GM13976 (cell line): Measurements from ENCODE around the gene MARCHF2.
A peak's percentile ranks its signal among the peaks of the same experiment; 100 is the strongest.

Experiments used
- DNase-seq: peaks from one replicate; pipeline ENCODE4 v3.0.0; 2012; ENCODE audit warnings: low spot score
- in situ Hi-C: fragments of 300-500 bp; cut with MboI; formaldehyde crosslinking; loops from one replicate; pipeline ENCODE4 v1.12.0; 2022; ENCODE audit warnings: low sequenced_read_pairs, mixed read lengths, inconsistent platforms; ENCODE audit not compliant: unreplicated experiment
- TF ChIP-seq, protein P1 (sequence below): IDR thresholded peaks from 2 replicates; pipeline ENCODE4 v1.5.1; 2012; ENCODE audit warnings: borderline replicate concordance, mild to moderate bottlenecking; ENCODE audit not compliant: insufficient read depth; ENCODE audit errors: extremely low read depth, missing control alignments, control extremely low read depth

MARCHF2 gene

DNA sequence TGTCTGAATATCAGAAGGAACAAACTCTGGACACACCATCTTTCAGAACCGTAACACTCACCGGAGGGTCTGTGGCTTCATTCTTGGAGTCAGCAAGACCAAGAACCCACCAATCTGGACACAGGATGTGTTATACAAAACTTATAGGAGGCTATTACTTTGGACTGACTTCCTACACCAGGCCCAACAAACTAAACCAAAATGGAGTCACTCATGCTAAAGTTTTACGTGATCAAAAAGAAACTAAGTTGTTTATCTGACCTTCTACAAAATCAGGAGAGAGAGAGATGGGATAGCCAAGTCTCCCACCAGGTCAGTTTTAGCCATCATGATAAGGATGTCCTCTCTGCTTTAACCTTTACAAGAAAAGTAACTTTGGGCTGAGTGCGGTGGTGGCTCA, 26.1 kb upstream of the MARCHF2 start:
- TF ChIP-seq, protein P1, sequence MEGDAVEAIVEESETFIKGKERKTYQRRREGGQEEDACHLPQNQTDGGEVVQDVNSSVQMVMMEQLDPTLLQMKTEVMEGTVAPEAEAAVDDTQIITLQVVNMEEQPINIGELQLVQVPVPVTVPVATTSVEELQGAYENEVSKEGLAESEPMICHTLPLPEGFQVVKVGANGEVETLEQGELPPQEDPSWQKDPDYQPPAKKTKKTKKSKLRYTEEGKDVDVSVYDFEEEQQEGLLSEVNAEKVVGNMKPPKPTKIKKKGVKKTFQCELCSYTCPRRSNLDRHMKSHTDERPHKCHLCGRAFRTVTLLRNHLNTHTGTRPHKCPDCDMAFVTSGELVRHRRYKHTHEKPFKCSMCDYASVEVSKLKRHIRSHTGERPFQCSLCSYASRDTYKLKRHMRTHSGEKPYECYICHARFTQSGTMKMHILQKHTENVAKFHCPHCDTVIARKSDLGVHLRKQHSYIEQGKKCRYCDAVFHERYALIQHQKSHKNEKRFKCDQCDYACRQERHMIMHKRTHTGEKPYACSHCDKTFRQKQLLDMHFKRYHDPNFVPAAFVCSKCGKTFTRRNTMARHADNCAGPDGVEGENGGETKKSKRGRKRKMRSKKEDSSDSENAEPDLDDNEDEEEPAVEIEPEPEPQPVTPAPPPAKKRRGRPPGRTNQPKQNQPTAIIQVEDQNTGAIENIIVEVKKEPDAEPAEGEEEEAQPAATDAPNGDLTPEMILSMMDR = no peak
- in situ Hi-C loops = no loop called here
- DNase-seq = no peak

DNA sequence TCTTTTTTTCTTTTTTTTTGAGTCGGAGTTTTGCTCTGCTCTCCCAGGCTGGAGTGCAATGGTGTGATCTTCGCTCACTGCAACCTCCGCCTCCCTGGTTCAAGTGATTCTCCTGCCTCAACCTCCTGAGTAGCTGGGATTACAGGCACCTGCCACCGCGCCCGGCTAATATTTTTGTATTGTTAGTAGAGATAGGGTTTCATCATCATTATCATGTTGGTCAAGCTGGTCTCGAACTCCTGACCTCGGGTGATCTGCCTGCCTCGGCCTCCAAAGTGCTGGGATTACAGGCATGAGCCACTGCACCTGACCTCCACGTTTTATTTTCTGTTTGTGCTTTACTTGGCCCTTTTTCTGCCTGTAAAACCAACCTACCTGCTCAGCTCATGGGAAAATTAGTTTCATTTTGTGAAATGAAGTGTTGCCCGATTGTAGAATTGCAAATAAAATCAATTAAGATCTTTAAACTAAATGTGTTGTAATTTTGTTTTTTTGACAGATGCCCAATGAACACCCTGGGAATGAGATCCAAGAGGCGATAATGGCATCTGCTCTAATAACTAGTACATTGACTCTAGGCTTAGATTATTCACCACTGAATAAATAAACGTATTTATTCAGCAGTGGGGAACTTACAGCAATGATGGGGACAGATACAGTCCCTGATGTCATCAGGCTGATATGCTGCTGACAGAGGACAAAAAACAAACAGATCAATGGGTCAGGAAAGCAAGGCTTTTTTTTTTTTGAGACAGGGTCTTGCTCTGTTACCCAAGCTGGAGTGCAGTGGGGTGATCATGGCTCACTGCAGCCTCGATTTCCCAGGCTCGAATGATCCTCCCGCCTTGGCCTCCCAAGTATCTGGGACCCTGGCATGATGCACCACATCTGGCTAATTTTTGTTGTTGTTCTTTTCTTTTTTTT, 25.2 kb upstream of the MARCHF2 start:
- no peak for DNase-seq
- TF ChIP-seq, protein P1 = no peak
- in situ Hi-C loops = no loop called here

- TF ChIP-seq, protein P1 = no peak
- DNase-seq = no peak
- in situ Hi-C loops = no loop called here
These were observed 24.5 kb upstream of the MARCHF2 start for GRCh38 chr19:8388612-8388958.

- in situ Hi-C loops = no loop called here
- DNase-seq = peak; percentile 97
- TF ChIP-seq, protein P1 = no peak
These were observed 23.1 kb upstream of the MARCHF2 start, which contains the start of gene RAB11B for GRCh38 chr19:8389891-8390616. TSS of gene RAB11B (plus strand) at chr19:8390360. CDS start at chr19:8390417, 57 bp downstream.

DNA sequence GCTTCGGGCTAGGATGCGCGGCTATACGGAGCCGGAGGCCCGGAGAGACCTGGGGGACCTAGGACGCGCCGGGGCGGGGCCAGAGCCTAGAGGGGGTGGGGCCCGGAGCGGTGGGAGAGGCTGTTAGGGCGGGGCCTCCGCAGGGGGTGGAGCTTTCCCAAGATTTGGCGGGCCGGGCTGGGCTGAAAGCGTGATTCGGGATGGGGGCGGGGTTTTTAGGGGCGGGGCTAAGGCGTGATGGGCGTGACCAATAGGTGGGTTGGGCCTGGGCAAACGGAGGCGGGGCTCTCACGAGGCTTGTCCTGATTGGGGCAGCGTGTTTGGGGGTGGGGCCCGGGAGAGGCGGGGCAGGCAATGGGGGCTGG, 22.5 kb upstream of the MARCHF2 start:
- DNase-seq = peak; percentile 96
- in situ Hi-C loops = no loop called here
- TF ChIP-seq, protein P1 = no peak

- TF ChIP-seq, protein P1 = no peak
- peak; percentile 9 for DNase-seq
- in situ Hi-C loops = no loop called here
These were observed 21.7 kb upstream of the MARCHF2 start for GRCh38 chr19:8391198-8392016.
